ENCODE data around the gene HLA-B.
"Not testable (repeated sequence)": the region's sequence is repeated elsewhere in the genome, so short reads cannot be mapped to it uniquely, and the experiment has no call there.

HLA-B gene

GRCh38 chr6:31383149-31383548 is 26.2 kb upstream of the HLA-B start:
- no peak for DNase-seq

GRCh38 chr6:31381666-31382065 is 24.7 kb upstream of the HLA-B start:
- no peak for DNase-seq

GRCh38 chr6:31379850-31380249 is 22.9 kb upstream of the HLA-B start:
- DNase-seq = no peak

GRCh38 chr6:31378721-31379103 is 21.7 kb upstream of the HLA-B start:
- no peak for DNase-seq

- no peak for DNase-seq
Observed at GRCh38 chr6:31378062-31378720, 21.2 kb upstream of the HLA-B start.

GRCh38 chr6:31377029-31377428 is 20.1 kb upstream of the HLA-B start:
- no peak for DNase-seq

- DNase-seq = no peak
Observed at GRCh38 chr6:31375699-31376098, 18.7 kb upstream of the HLA-B start.

- not testable (repeated sequence) for DNase-seq
Observed at GRCh38 chr6:31374118-31374517, 17.1 kb upstream of the HLA-B start.

- DNase-seq = no peak
Observed at GRCh38 chr6:31368461-31368860, 11.5 kb upstream of the HLA-B start.

- DNase-seq = peak; percentile 82
Observed at GRCh38 chr6:31366693-31367470, 9.9 kb upstream of the HLA-B start.

GRCh38 chr6:31365864-31366263 is 8.9 kb upstream of the HLA-B start:
- no peak for DNase-seq

- no peak for DNase-seq
Observed at GRCh38 chr6:31363811-31364210, 6.8 kb upstream of the HLA-B start.

- DNase-seq = no peak
Observed at GRCh38 chr6:31362751-31363150, 5.8 kb upstream of the HLA-B start.

- DNase-seq = no peak
Observed at GRCh38 chr6:31359581-31359980, 2.6 kb upstream of the HLA-B start.

GRCh38 chr6:31358302-31358701 is 1.3 kb upstream of the HLA-B start:
- DNase-seq = no peak

GRCh38 chr6:31357886-31358285 is 907 bp upstream of the HLA-B start:
- no peak for DNase-seq

GRCh38 chr6:31356216-31356945 is 598 bp downstream of the HLA-B start:
- DNase-seq = peak; percentile 34

GRCh38 chr6:31355583-31355948 is 1.4 kb downstream of the HLA-B start:
- DNase-seq = peak; percentile 34

GRCh38 chr6:31354864-31355582 is 2.0 kb downstream of the HLA-B start:
- no peak for DNase-seq

GRCh38 chr6:31354158-31354863 is 2.7 kb downstream of the HLA-B start:
- DNase-seq = peak; percentile 21

- DNase-seq = no peak
Observed at GRCh38 chr6:31353384-31353945, 3.5 kb downstream of the HLA-B start.
